Right ventricle myocardium superior (tissue), 1 donor: ENCODE measurements around the gene SNX25. TPM values are rescaled to one million over a fixed set of nuclear protein-coding genes. Genes with fewer than 3 reads are reported as not detected.
"Not testable (repeated sequence)": the region's sequence is repeated elsewhere in the genome, so short reads cannot be mapped to it uniquely, and the experiment has no call there.

Experiments used
- ATAC-seq: fragments of 200-7000 bp; cut with Tn5 transposase; one replicate; pipeline ENCODE4 v1.9.1; 2020; ENCODE audit warnings: mild to moderate bottlenecking; ENCODE audit not compliant: poor library complexity
- DNase-seq: peaks from one replicate; pipeline ENCODE4 v3.0.0-alpha.2; 2020
- intact Hi-C: fragments of 100-400 bp; cut with DNase I; formaldehyde crosslinking; loops from one replicate; pipeline ENCODE4 v1.11.2; 2022
- total RNA-seq: library from RNA; stranded (reverse); fragmentation: NEBNext Ultra II Directional; extraction: Animal tissue kit (Norgen Biotek cat#: 25700); gene quantifications from one replicate; pipeline ENCODE4 v1.2.1, GENCODE V29; 2021
- donor health status: DM: no; HTN: yes; CAD: no; lungs with severe emphysema.

The SNX25 gene
- total RNA-seq, 1 donor from 2014 or later = 11.1 TPM

DNA sequence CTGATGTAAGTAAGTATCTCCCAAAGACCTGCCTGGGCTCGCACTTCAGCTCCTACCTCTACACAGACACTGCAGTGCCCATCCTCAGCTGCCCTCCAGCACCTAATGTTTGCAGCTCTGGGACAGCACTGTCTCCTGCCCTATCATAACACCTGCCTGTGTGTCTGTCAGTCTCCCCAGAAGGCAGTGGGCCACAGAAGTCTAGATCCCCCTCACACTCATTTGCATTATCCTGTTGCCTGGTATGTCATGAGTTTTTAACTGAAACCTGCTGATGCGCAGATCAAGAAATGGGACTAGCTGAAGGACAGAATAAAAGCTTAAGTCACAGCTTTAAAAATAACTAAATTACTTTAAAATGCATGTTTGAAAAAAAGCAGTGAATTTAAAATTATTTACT, 143.3 kb downstream of the SNX25 start:
- intact Hi-C loops = no loop called here

GRCh38 chr4:185357211-185357610, 147.8 kb downstream of the SNX25 start:
- intact Hi-C loops = no loop called here
- DNase-seq (no peak), ATAC-seq (no peak)

More for the DNA sequence above, 143.3 kb downstream of the SNX25 start:
- DNase-seq (no peak), ATAC-seq (no peak)

DNA sequence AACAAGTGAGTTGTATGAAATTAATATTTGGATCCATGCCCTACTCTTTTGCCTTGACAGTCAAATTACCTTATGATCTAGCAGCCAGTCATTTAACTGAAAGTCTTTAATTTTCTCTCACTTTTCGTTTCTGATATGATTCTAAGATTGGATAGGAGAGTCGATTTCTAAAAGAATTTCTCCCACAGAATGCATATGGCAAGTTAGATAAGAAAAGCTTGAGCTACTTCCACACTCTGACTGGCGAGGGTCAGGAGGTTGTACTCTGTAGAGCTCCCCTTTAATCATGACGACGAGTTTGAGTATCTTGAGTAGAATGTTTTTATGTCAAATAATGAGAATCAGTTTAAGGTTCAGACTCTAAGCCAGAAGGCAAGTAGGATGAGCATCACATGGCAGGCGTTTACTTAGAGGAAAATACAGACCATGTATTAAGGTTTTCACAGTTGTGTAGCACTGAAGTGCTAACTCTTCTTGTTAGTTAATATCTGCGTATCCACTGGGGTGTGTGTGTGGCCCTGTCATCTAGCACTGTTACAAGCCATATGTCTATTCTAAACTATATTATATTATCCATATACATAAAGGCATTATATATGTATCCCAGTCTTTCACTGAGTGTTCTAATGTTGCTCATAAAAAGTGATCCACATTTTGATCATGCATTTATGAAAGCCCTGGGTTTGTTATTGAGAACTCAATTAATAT, 148.5 kb downstream of the SNX25 start:
- DNase-seq = no peak
- ATAC-seq = no peak
- intact Hi-C loops = no loop called here

DNA sequence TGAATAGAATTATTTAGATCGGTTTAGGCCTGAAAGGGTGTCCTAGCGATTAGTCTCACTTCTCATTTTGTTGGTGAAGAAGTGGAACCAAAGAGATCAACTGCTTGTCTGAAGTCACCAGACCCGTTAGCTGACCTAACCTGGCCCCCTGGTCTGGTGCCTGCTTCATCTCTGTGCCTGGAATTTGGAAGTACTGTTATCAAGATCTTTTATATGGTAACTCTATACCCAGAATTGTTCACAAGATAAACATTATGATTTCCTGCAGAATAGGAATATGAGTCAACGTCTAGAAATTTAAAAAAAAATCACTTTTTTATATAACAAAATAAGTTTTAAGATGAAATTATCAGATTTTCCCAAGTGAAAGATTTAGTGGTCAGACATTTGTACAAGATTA, 149.1 kb downstream of the SNX25 start:
- ATAC-seq = no peak
- intact Hi-C loops = no loop called here
- no peak for DNase-seq

GRCh38 chr4:185358959-185359358, 149.6 kb downstream of the SNX25 start:
- intact Hi-C loops = no loop called here
- DNase-seq (no peak), ATAC-seq (no peak)

- intact Hi-C loops = no loop called here
- ATAC-seq (no peak), DNase-seq (no peak)
Measured at GRCh38 chr4:185359767-185360446, 150.5 kb downstream of the SNX25 start.

DNA sequence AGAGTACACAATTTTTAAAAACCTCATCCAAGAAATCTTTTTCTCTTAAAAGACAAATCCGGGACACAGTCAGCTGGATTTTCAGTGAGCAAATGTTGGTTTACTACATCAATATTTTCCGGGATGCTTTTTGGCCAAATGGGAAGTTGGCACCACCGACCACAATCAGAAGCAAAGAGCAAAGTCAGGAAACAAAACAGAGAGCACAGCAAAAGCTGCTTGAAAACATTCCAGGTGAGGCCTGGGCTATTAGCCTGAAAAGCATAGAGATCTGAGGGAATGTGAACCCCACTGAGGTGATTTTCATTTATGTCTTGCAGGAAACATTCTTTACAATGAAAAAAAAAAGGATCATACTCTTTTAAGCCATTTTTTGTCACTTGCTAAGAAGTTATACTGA, 152.5 kb downstream of the SNX25 start:
- intact Hi-C loops = no loop called here
- DNase-seq = no peak
- ATAC-seq = no peak

- intact Hi-C loops, DNase-seq, ATAC-seq: not testable (repeated sequence)
Measured at GRCh38 chr4:185362570-185362969, 153.2 kb downstream of the SNX25 start.

- intact Hi-C loops = no loop called here
- ATAC-seq = no peak
- DNase-seq = no peak
Measured at GRCh38 chr4:185363251-185363650, 153.9 kb downstream of the SNX25 start.

DNA sequence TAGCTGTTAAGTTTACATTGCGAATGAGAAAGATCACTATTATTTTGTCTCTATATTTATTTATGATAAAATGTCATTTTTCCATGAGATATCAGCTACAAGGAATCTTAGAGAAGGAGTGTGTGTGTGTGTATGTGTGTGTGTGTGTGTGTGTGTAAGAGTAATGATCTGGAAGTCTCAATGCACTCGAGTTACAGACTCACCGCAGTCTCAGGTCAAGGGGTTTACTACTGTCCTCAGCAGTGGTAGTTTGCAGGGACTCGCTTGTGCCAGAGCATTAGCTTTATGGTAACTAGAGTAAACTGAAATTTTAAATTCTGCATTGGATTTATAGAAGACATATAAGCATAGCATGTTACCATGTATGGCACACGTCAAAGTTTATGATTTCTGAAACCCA, 155.5 kb downstream of the SNX25 start:
- intact Hi-C loops = no loop called here
- DNase-seq = no peak

DNA sequence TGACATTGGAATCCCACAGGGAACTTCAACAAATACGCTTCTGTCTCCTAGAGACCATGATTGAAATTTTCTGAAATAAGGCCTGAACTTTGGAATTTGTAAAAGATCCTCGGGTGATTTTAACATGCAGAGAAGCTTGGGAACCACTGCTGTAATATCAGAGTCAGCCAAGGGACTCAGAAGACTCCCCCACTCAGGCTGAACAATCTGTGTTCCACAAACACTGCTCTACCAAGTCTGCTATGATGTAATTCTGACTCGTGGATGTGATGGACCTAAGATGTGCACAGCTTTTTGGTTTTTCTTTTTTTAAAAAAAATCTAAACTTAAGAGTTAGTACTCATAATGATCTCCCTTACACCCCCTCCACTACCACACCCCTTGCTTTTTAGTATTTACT, 160.3 kb downstream of the SNX25 start:
- intact Hi-C loops = no loop called here
- no peak for DNase-seq
- ATAC-seq = no peak

More for the DNA sequence above, 155.5 kb downstream of the SNX25 start:
- no peak for ATAC-seq

DNA sequence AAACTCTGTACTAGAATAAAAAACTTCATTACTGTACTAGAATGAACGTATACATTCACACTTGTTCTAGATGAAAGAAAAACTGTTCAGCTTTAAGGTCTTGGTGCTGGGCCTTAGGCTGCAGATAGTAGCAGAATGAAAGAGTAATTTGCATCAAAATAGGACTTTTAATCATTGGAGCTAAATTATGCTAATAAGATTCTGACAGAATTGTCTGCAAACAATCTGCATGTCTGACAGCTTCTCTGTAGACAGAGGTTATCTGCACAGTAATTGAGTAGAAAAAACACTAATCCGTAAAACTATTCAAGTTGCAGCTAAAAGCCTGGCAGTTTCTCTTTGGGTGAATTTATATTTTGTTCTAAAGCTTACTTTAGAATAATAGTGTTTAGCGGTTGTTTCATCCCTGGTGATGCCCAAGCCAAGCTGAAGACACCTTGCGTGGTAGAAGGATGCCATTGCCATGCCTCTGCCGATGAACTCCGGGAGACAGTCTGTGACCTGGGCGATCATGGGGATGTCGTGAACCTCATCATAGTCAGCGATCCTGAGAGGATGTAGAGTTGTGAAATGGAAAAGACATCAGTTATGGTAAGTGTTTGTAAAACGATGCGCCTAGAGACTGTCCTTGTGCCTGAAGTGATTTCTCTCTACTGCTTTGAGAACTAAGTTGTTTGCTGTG, 161.0 kb downstream of the SNX25 start:
- intact Hi-C loops = no loop called here
- ATAC-seq = no peak
- DNase-seq = no peak

GRCh38 chr4:185371702-185372101, 162.3 kb downstream of the SNX25 start:
- ATAC-seq = no peak
- intact Hi-C loops = no loop called here

GRCh38 chr4:185374027-185374426, 164.6 kb downstream of the SNX25 start:
- intact Hi-C loops = no loop called here
- ATAC-seq = no peak
- DNase-seq = no peak

More at GRCh38 chr4:185371702-185372101, 162.3 kb downstream of the SNX25 start:
- DNase-seq = no peak

GRCh38 chr4:185374573-185374972, 165.2 kb downstream of the SNX25 start:
- ATAC-seq = no peak
- intact Hi-C loops = no loop called here
- no peak for DNase-seq

DNA sequence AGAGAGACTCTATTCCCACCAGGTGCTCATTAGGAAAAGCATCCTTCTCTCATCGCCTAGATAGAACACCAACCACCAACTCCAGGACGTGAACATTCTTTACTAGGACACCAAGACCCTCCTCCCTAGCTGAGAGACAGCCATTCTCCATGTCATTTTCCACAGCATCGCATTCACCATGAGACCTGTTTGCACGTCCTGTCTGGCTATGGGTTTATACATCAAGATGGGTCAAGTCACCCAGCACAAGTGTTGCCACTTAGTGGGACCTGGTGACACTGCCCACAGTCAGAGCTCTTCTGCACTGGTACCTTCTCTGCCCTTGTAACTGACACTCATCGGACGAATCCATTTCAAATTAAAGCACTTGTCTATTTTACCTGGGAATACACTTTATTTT, 168.9 kb downstream of the SNX25 start:
- ATAC-seq (no peak), DNase-seq (no peak)
- intact Hi-C loops = no loop called here

GRCh38 chr4:185379326-185380295, 170.2 kb downstream of the SNX25 start:
- intact Hi-C loops = no loop called here
- DNase-seq (no peak), ATAC-seq (no peak)

DNA sequence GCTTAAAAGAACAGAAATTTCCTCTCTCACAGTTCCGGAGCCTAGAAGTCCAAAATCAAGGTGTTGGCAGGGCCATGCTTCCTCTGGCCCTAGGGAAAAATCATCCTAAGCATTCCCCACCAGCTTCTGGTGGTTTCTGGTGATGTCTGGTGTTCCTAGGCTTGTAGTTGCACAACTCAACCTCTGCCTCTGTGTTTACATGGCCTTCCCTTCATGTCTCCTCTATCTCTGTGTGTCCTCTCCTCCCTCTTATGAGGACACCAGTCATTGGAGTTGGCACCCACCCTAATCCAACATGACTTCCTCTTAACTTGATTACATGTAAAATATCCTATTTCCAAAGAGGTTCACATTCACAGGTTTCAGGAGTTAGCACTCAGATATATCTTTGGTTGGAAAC, 170.9 kb downstream of the SNX25 start:
- ATAC-seq = no peak
- intact Hi-C loops = no loop called here

More for the DNA sequence above, 170.9 kb downstream of the SNX25 start:
- no peak for DNase-seq
